SH-SY5Y (cell line): ENCODE data around the gene ABCG5.

ENCODE experiments used
- GATA2 ChIP-seq: IDR thresholded peaks from 2 replicates; pipeline ENCODE4 v1.6.1; 2011; ENCODE audit warnings: mild to moderate bottlenecking, low read depth, low read length
- GATA3 ChIP-seq: IDR thresholded peaks from 2 replicates; pipeline ENCODE4 v1.6.1; 2011; ENCODE audit warnings: low read depth, mild to moderate bottlenecking, low read length, moderate library complexity

DNA sequence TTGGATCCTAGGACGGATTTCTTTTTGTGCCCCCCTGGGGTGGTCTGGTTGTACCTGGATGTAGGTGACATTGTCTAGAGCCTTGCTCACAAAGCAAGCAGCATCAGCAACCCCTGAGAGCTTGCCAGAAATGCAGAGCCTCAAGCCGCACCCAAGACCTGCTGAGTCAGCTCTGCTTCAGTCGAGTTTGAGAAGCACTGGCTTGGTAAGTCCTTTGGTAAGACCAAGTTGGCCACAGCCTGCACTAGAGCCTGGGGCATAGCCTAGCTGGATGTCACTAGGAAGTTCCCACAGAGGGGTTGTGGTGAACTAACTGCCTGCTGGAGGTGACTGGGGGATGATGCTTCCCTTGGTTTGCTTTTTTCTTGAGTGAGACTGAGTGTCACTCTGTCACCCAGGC is 6.2 kb downstream of the ABCG5 start:
- TF ChIP-seq GATA2, result no peak
- TF ChIP-seq GATA3, result no peak
